WTC11 (cell line): ENCODE measurements around the gene KCNQ2. TPM values are rescaled to one million over a fixed set of nuclear protein-coding genes. Genes with fewer than 3 reads are reported as not detected.

ENCODE experiments used
- ATAC-seq: fragments of 200-7000 bp; cut with Tn5 transposase; 2 replicates; pipeline ENCODE4 v1.10.0; 2021; ENCODE audit warnings: mild to moderate bottlenecking, moderate library complexity
- CTCF ChIA-PET: fragments of 300-600 bp; sonication (Branson Sonifier 250); formaldehyde crosslinking; loops from one replicate; lab custom pipeline; 2021; ENCODE audit warnings: antibody characterized with exemption; lab: Charles Lee
- POLR2A ChIA-PET: fragments of 350-600 bp; sonication (Branson Sonifier 250); formaldehyde crosslinking; loops from one replicate; lab custom pipeline; 2021; ENCODE audit warnings: antibody characterized with exemption; lab: Charles Lee
- DNase-seq: peaks from one replicate; pipeline ENCODE4 v3.0.0; 2021; ENCODE audit warnings: low spot score
- H3K27ac Mint-ChIP-seq: 2 replicates; pipeline ENCODE4 v1.8.0; 2021; ENCODE audit warnings: mixed read lengths
- H3K27me3 Mint-ChIP-seq: 2 replicates; pipeline ENCODE4 v1.8.0; 2021; ENCODE audit warnings: low read depth, mild to moderate bottlenecking, moderate library complexity, mixed read lengths
- H3K36me3 Mint-ChIP-seq: 2 replicates; pipeline ENCODE4 v1.8.0; 2021; ENCODE audit warnings: mixed read lengths
- H3K4me1 Mint-ChIP-seq: 2 replicates; pipeline ENCODE4 v1.8.0; 2022; ENCODE audit warnings: mixed read lengths
- H3K4me3 Mint-ChIP-seq: 2 replicates; pipeline ENCODE4 v1.8.0; 2021; ENCODE audit warnings: mild to moderate bottlenecking, moderate library complexity, mixed read lengths
- H3K9me3 Mint-ChIP-seq: 2 replicates; pipeline ENCODE4 v1.8.0; 2021; ENCODE audit warnings: mixed read lengths
- CREB1 ChIP-seq: sonication (generic); formaldehyde crosslinking; IDR thresholded peaks from 2 replicates; pipeline ENCODE4 v1.8.0; 2023; ENCODE audit warnings: mild to moderate bottlenecking, missing genetic modification reagents
- E2F5 ChIP-seq: sonication (generic); formaldehyde crosslinking; IDR thresholded peaks from 2 replicates; pipeline ENCODE4 v1.8.1; 2022; ENCODE audit warnings: mild to moderate bottlenecking, moderate library complexity, missing genetic modification reagents
- ELF4 ChIP-seq: sonication (generic); formaldehyde crosslinking; IDR thresholded peaks from 2 replicates; pipeline ENCODE4 v1.8.1; 2022; ENCODE audit warnings: low read depth, mild to moderate bottlenecking, moderate library complexity, missing genetic modification reagents
- IRF1 ChIP-seq: sonication (generic); formaldehyde crosslinking; IDR thresholded peaks from 2 replicates; pipeline ENCODE4 v1.8.0; 2023; ENCODE audit warnings: missing genetic modification reagents
- JAZF1 ChIP-seq: fragments of 250-450 bp; sonication (Bioruptor Pico); IDR thresholded peaks from 2 replicates; pipeline ENCODE4 v1.9.0; 2021; ENCODE audit warnings: moderate library complexity, mild to moderate bottlenecking, inconsistent platforms
- MYBL2 ChIP-seq: sonication (generic); formaldehyde crosslinking; IDR thresholded peaks from 2 replicates; pipeline ENCODE4 v1.8.1; 2023; ENCODE audit warnings: mild to moderate bottlenecking, moderate library complexity, missing genetic modification reagents
- NR2C2 ChIP-seq: sonication (generic); formaldehyde crosslinking; IDR thresholded peaks from 2 replicates; pipeline ENCODE4 v1.8.0; 2022; ENCODE audit warnings: mild to moderate bottlenecking, missing genetic modification reagents
- OVOL2 ChIP-seq: fragments of 250-450 bp; sonication (Bioruptor Pico); IDR thresholded peaks from 2 replicates; pipeline ENCODE4 v1.9.0; 2021; ENCODE audit warnings: mild to moderate bottlenecking, borderline replicate concordance
- PREB ChIP-seq: sonication (generic); formaldehyde crosslinking; IDR thresholded peaks from 2 replicates; pipeline ENCODE4 v1.8.1; 2022; ENCODE audit warnings: mild to moderate bottlenecking, missing genetic modification reagents, moderate library complexity, borderline replicate concordance
- RELA ChIP-seq: sonication (generic); formaldehyde crosslinking; IDR thresholded peaks from 2 replicates; pipeline ENCODE4 v1.8.1; 2022; ENCODE audit warnings: missing genetic modification reagents, mild to moderate bottlenecking, borderline replicate concordance
- RORB ChIP-seq: fragments of 250-450 bp; sonication (Bioruptor Pico); IDR thresholded peaks from 2 replicates; pipeline ENCODE4 v1.9.0; 2021; ENCODE audit warnings: mild to moderate bottlenecking
- TEAD4 ChIP-seq: sonication (generic); formaldehyde crosslinking; IDR thresholded peaks from 2 replicates; pipeline ENCODE4 v1.8.0; 2022; ENCODE audit warnings: mild to moderate bottlenecking, missing genetic modification reagents
- ZNF425 ChIP-seq: fragments of 250-450 bp; sonication (Bioruptor Pico); conservative IDR thresholded peaks from 2 replicates; pipeline ENCODE4 v1.9.0; 2021; ENCODE audit warnings: mild to moderate bottlenecking
- total RNA-seq: library from RNA; stranded (reverse); gene quantifications from 3 replicates; pipeline ENCODE4 v1.2.3, GENCODE V29; 2021
- TF ChIP-seq, protein P1 (sequence below): sonication (generic); formaldehyde crosslinking; IDR thresholded peaks from 2 replicates; pipeline ENCODE4 v1.8.0; 2023; ENCODE audit warnings: mild to moderate bottlenecking, missing genetic modification reagents
- TF ChIP-seq, protein P2 (sequence below): sonication (generic); formaldehyde crosslinking; IDR thresholded peaks from 2 replicates; pipeline ENCODE4 v1.8.1; 2023; ENCODE audit warnings: mild to moderate bottlenecking, missing genetic modification reagents, borderline replicate concordance
- TF ChIP-seq, protein P3 (sequence below): fragments of 250-450 bp; sonication (Bioruptor Pico); IDR thresholded peaks from 2 replicates; pipeline ENCODE4 v2.1.2; 2022; ENCODE audit warnings: mild to moderate bottlenecking, moderate library complexity
- TF ChIP-seq, protein P4 (sequence below): sonication (generic); formaldehyde crosslinking; IDR thresholded peaks from 2 replicates; pipeline ENCODE4 v1.8.1; 2022; ENCODE audit warnings: low read depth, missing genetic modification reagents, borderline replicate concordance

KCNQ2 gene
- total RNA-seq, 1 experiment from 2014 or later: 99.8 TPM

DNA sequence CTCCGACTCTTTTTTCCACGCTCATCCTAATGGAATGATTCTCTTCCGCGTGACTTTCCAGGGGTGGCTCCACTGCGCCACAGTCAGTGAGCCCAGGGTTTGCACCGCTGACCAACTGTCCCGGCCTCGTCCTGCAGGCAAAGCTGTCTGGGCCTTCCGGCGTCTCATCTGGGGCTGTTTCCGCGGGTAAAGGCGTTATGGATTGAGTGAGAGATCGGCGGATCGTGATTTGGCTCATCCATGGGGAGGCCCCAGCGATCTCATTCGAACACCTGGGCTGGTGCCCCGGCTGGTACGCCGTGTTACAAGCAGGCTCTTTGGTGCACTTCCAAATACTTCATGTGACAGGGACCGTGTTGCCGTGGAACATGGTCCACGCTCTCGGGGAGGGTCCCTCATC, 47.8 kb downstream of the KCNQ2 start:
- ATAC-seq: no peak
- H3K36me3 Mint-ChIP-seq: peaks cover 19% of the 10 kb centered on the region
- H3K4me1 Mint-ChIP-seq: no peaks in the 10 kb centered on the region
- ChIA-PET POLR2A (no interaction called here), CTCF (interaction anchor here (1.2 to 2.1 kb wide), 2 partner anchors 18 to 115 kb away, joined by 4 to 8 read pairs; no protein-coding TSS in a partner anchor)
- H3K9me3 Mint-ChIP-seq: peaks cover 5% of the 10 kb centered on the region
- TF ChIP-seq, protein P1, sequence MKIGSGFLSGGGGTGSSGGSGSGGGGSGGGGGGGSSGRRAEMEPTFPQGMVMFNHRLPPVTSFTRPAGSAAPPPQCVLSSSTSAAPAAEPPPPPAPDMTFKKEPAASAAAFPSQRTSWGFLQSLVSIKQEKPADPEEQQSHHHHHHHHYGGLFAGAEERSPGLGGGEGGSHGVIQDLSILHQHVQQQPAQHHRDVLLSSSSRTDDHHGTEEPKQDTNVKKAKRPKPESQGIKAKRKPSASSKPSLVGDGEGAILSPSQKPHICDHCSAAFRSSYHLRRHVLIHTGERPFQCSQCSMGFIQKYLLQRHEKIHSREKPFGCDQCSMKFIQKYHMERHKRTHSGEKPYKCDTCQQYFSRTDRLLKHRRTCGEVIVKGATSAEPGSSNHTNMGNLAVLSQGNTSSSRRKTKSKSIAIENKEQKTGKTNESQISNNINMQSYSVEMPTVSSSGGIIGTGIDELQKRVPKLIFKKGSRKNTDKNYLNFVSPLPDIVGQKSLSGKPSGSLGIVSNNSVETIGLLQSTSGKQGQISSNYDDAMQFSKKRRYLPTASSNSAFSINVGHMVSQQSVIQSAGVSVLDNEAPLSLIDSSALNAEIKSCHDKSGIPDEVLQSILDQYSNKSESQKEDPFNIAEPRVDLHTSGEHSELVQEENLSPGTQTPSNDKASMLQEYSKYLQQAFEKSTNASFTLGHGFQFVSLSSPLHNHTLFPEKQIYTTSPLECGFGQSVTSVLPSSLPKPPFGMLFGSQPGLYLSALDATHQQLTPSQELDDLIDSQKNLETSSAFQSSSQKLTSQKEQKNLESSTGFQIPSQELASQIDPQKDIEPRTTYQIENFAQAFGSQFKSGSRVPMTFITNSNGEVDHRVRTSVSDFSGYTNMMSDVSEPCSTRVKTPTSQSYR (CRISPR knock-in tag): no peak
- TF ChIP-seq JAZF1: no peak
- TF ChIP-seq, protein P2, sequence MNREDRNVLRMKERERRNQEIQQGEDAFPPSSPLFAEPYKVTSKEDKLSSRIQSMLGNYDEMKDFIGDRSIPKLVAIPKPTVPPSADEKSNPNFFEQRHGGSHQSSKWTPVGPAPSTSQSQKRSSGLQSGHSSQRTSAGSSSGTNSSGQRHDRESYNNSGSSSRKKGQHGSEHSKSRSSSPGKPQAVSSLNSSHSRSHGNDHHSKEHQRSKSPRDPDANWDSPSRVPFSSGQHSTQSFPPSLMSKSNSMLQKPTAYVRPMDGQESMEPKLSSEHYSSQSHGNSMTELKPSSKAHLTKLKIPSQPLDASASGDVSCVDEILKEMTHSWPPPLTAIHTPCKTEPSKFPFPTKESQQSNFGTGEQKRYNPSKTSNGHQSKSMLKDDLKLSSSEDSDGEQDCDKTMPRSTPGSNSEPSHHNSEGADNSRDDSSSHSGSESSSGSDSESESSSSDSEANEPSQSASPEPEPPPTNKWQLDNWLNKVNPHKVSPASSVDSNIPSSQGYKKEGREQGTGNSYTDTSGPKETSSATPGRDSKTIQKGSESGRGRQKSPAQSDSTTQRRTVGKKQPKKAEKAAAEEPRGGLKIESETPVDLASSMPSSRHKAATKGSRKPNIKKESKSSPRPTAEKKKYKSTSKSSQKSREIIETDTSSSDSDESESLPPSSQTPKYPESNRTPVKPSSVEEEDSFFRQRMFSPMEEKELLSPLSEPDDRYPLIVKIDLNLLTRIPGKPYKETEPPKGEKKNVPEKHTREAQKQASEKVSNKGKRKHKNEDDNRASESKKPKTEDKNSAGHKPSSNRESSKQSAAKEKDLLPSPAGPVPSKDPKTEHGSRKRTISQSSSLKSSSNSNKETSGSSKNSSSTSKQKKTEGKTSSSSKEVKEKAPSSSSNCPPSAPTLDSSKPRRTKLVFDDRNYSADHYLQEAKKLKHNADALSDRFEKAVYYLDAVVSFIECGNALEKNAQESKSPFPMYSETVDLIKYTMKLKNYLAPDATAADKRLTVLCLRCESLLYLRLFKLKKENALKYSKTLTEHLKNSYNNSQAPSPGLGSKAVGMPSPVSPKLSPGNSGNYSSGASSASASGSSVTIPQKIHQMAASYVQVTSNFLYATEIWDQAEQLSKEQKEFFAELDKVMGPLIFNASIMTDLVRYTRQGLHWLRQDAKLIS: no peak
- no peak for TF ChIP-seq E2F5 (CRISPR knock-in tag)
- TF ChIP-seq TEAD4: no peak
- TF ChIP-seq IRF1 (CRISPR knock-in tag): no peak
- no peak for TF ChIP-seq PREB (CRISPR knock-in tag)
- TF ChIP-seq, all 79 proteins: peak for 0
- no peak overlapping the region for H3K4me3 Mint-ChIP-seq
- no peak for DNase-seq
- no peak overlapping the region for H3K27ac Mint-ChIP-seq
- no peaks in the 10 kb centered on the region for H3K27me3 Mint-ChIP-seq

- no peaks in the 10 kb centered on the region for H3K27me3 Mint-ChIP-seq
- H3K36me3 Mint-ChIP-seq: peaks cover 19% of the 10 kb centered on the region
- ChIA-PET CTCF (interaction anchor here (1.2 kb wide), 1 partner anchor 18 kb away, joined by 4 read pairs; no protein-coding TSS in a partner anchor), POLR2A (no interaction called here)
- no peak overlapping the region for H3K4me3 Mint-ChIP-seq
- H3K9me3 Mint-ChIP-seq: peaks cover 5% of the 10 kb centered on the region
- no peaks in the 10 kb centered on the region for H3K4me1 Mint-ChIP-seq
- no peak overlapping the region for H3K27ac Mint-ChIP-seq
- TF ChIP-seq NR2C2 (CRISPR knock-in tag): no peak
- no peak for TF ChIP-seq MYBL2 (CRISPR knock-in tag)
- TF ChIP-seq RORB (CRISPR knock-in tag): no peak
- ATAC-seq (no peak), DNase-seq (no peak)
Measured at GRCh38 chr20:63423751-63424150, 48.7 kb downstream of the KCNQ2 start.

DNA sequence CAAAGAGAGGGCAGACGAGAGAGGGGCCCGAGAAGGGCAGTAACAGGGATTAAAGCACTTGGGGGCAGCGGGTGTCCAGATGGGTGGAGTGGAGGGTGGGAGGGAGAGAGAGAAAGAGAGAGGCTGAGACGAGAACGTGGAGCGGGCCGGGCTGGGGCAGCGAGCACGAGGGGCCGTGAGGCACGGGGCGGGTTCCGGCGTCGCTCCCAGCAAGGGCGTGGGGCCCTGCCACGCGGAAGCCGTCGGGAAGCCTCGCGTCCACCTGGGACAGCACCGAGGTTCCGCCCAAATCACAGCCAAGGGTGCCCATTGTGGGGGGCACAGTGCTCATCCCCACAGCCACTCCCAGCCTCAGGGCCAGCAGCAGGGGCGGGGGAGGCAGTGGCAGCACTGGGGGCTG, 49.8 kb downstream of the KCNQ2 start:
- no peak for DNase-seq
- H3K4me3 Mint-ChIP-seq: no peak overlapping the region
- CTCF ChIA-PET: interaction anchor here (0.5 to 1.2 kb wide), 3 partner anchors 41 to 70 kb away, joined by 3 to 4 read pairs (median 4); no protein-coding TSS in a partner anchor
- H3K4me1 Mint-ChIP-seq: no peaks in the 10 kb centered on the region
- ATAC-seq: no peak
- H3K36me3 Mint-ChIP-seq: peaks cover 19% of the 10 kb centered on the region
- peaks cover 5% of the 10 kb centered on the region for H3K9me3 Mint-ChIP-seq
- POLR2A ChIA-PET: no interaction called here
- no peaks in the 10 kb centered on the region for H3K27me3 Mint-ChIP-seq
- H3K27ac Mint-ChIP-seq: no peak overlapping the region
- TF ChIP-seq ELF4 (CRISPR knock-in tag) (no peak), RELA (CRISPR knock-in tag) (no peak), OVOL2 (no peak), CREB1 (no peak), ZNF425 (CRISPR knock-in tag) (no peak)
- TF ChIP-seq, protein P3, sequence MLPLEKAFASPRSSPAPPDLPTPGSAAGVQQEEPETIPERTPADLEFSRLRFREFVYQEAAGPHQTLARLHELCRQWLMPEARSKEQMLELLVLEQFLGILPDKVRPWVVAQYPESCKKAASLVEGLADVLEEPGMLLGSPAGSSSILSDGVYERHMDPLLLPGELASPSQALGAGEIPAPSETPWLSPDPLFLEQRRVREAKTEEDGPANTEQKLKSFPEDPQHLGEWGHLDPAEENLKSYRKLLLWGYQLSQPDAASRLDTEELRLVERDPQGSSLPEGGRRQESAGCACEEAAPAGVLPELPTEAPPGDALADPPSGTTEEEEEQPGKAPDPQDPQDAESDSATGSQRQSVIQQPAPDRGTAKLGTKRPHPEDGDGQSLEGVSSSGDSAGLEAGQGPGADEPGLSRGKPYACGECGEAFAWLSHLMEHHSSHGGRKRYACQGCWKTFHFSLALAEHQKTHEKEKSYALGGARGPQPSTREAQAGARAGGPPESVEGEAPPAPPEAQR (CRISPR knock-in tag): no peak
- TF ChIP-seq, protein P4, sequence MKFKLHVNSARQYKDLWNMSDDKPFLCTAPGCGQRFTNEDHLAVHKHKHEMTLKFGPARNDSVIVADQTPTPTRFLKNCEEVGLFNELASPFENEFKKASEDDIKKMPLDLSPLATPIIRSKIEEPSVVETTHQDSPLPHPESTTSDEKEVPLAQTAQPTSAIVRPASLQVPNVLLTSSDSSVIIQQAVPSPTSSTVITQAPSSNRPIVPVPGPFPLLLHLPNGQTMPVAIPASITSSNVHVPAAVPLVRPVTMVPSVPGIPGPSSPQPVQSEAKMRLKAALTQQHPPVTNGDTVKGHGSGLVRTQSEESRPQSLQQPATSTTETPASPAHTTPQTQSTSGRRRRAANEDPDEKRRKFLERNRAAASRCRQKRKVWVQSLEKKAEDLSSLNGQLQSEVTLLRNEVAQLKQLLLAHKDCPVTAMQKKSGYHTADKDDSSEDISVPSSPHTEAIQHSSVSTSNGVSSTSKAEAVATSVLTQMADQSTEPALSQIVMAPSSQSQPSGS (CRISPR knock-in tag): no peak
